Vagina (tissue), 2 donors: Measurements from ENCODE around the gene RNF187.

Experiments
- POLR2A ChIP-seq, 2 donors: fragments of 450-650 bp; IDR thresholded peaks; one replicate each; pipeline ENCODE4 v1.6.1; 2017; ENCODE audit warnings: antibody characterized with exemption in 2 of 2, mild to moderate bottlenecking in 2 of 2, moderate library complexity in 2 of 2
- POLR2AphosphoS5 ChIP-seq, 2 donors: sonication (generic); formaldehyde crosslinking; IDR thresholded peaks; one replicate each; pipeline ENCODE4 v1.9.0; 2017; ENCODE audit warnings: antibody characterized with exemption in 2 of 2, mild to moderate bottlenecking in 2 of 2, low read depth in 1 of 2; ENCODE audit not compliant: insufficient read depth in 1 of 2
- TF ChIP-seq, protein P1 (sequence below), 3 experiments: fragments of 450-650 bp in 2 of 3; fragments of 200-600 bp in 1 of 3; sonication (generic) in 1 of 3; IDR thresholded peaks; one replicate each; pipeline ENCODE4 v1.5.1; 2017 to 2019; ENCODE audit warnings: antibody characterized with exemption in 3 of 3, mild to moderate bottlenecking in 2 of 3, moderate library complexity in 2 of 3

DNA sequence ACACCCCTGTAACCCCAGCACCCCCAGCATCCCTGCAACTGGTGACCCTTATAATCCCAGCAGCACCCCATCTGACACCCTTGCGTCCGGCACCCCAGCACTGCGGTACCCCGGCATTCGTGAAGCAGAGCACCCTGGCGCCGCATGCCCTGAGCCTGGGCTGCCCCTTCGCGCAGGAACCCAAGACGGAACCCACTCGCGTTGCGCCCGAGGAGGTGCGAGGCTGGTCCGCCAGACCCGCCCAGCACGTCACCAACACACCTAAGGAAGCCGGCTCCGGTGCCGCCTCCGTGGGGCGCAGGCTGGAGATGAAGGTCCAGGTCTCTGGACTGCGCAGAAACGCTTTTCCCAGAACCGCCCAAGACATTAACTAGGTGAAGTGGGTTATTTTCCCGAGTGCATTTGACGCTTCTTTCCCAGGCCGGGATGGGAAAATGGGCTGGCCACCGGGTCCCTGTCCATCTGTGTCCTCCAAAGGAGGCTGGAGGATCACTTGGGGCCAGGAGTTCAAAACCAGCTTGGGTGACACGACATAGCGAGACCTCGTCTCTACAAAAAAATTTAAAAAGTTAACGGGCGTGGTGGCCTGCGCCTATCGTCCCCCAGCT lies 15.9 kb upstream of the RNF187 start:
- TF ChIP-seq, protein P1, sequence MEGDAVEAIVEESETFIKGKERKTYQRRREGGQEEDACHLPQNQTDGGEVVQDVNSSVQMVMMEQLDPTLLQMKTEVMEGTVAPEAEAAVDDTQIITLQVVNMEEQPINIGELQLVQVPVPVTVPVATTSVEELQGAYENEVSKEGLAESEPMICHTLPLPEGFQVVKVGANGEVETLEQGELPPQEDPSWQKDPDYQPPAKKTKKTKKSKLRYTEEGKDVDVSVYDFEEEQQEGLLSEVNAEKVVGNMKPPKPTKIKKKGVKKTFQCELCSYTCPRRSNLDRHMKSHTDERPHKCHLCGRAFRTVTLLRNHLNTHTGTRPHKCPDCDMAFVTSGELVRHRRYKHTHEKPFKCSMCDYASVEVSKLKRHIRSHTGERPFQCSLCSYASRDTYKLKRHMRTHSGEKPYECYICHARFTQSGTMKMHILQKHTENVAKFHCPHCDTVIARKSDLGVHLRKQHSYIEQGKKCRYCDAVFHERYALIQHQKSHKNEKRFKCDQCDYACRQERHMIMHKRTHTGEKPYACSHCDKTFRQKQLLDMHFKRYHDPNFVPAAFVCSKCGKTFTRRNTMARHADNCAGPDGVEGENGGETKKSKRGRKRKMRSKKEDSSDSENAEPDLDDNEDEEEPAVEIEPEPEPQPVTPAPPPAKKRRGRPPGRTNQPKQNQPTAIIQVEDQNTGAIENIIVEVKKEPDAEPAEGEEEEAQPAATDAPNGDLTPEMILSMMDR (IDR thresholded peaks at IDR 0.05), result no peak
- TF ChIP-seq POLR2A (IDR thresholded peaks at IDR 0.05) (no peak), POLR2AphosphoS5 (IDR thresholded peaks at IDR 0.05; ENCODE audit: insufficient read depth in 1 of 2, low read depth in 1 of 2) (no peak)
